Spinal cord (tissue), 10 donors: Measurements from ENCODE around the gene ENOX1. TPM values are rescaled to one million over a fixed set of nuclear protein-coding genes. Genes with fewer than 3 reads are reported as not detected.

Experiments used
- DNase-seq, 6 donors: peaks; one replicate each; pipeline versions ENCODE4 v3.0.0 to v3.0.0-alpha.2; 2013 to 2015; ENCODE audit warnings: low spot score in 6 of 6, low read depth in 4 of 6
- H3K27ac ChIP-seq: one replicate; pipeline ENCODE4 v1.5.1; 2013; ENCODE audit warnings: low read depth, low read length, control low read depth
- H3K27me3 ChIP-seq: one replicate; pipeline ENCODE4 v1.6.1; 2013; ENCODE audit warnings: low read length; ENCODE audit not compliant: control insufficient read depth, insufficient read depth
- H3K36me3 ChIP-seq: one replicate; pipeline ENCODE4 v1.6.1; 2013; ENCODE audit warnings: low read length; ENCODE audit not compliant: control insufficient read depth, insufficient read depth
- H3K4me1 ChIP-seq: one replicate; pipeline ENCODE4 v1.6.1; 2013; ENCODE audit warnings: low read length; ENCODE audit not compliant: control insufficient read depth, insufficient read depth
- H3K4me3 ChIP-seq: one replicate; pipeline ENCODE4 v1.5.1; 2013; ENCODE audit warnings: low read depth, low read length, control low read depth
- H3K9me3 ChIP-seq: one replicate; pipeline ENCODE4 v1.6.1; 2013; ENCODE audit warnings: low read length; ENCODE audit not compliant: control insufficient read depth, insufficient read depth
- WGBS: methylation state at CpG from one replicate; pipeline ENCODE4 v1.1.5; 2013; ENCODE audit warnings: missing lambda C conversion rate; ENCODE audit not compliant: insufficient coverage; 5-methylcytosine and 5-hydroxymethylcytosine counted together
- polyA plus RNA-seq, 2 donors: library from polyadenylated mRNA; unstranded; fragments of 120-200 nt; gene quantifications; one replicate each; pipeline ENCODE4 v1.2.1, GENCODE V29; 2013; ENCODE audit not compliant: insufficient read length in 2 of 2
- total RNA-seq, 2 donors: library from RNA; depleted of rRNA in 1 of 2; stranded (reverse); fragments of 120-200 nt in 1 of 2; fragments of >200 nt in 1 of 2; gene quantifications; one replicate each; pipeline versions ENCODE4 v1.2.3 to v1.2.4, GENCODE V29; 2013 to 2014
- donor health status: healthy.

Gene ENOX1
- total and polyA plus RNA-seq, 4 donors, result 17.9 to 20.5 (median 19.2) TPM

GRCh38 chr13:43369319-43369718 lies 417.5 kb downstream of the ENOX1 start:
- no peaks in the 10 kb centered on the region for H3K27me3 ChIP-seq
- WGBS, result 89% methylated on average over 2 of the region's 4 CpGs
- H3K4me3 ChIP-seq, result no peak overlapping the region
- peaks cover 17% of the 10 kb centered on the region for H3K4me1 ChIP-seq
- no peak for DNase-seq
- no peaks in the 10 kb centered on the region for H3K9me3 ChIP-seq
- no peaks in the 10 kb centered on the region for H3K36me3 ChIP-seq
- H3K27ac ChIP-seq, result no peak overlapping the region

- no peak overlapping the region for H3K4me3 ChIP-seq
- no peaks in the 10 kb centered on the region for H3K9me3 ChIP-seq
- no peak overlapping the region for H3K27ac ChIP-seq
- H3K27me3 ChIP-seq, result no peaks in the 10 kb centered on the region
- WGBS, result no CpG with 5 or more reads among the region's 3 CpGs
- peaks cover 19% of the 10 kb centered on the region for H3K4me1 ChIP-seq
- no peak for DNase-seq
- H3K36me3 ChIP-seq, result no peaks in the 10 kb centered on the region
These were observed 418.8 kb downstream of the ENOX1 start for GRCh38 chr13:43368003-43368402.

DNA sequence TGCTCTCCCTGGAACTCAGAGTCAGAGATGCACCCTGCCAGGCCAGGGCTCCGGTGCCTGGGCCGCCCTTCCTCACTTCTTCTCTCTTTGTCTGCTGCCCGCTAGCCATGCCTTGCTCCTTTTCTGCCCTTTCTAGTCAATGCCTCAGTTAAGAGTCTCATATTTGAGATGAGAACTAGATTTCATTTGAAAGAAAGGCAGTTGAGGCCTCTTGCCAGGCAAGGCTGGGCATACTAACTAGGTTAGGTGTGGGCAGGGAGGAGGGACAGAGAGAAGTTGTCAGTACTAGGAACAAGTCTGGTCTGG lies 421.8 kb downstream of the ENOX1 start:
- H3K9me3 ChIP-seq, result no peaks in the 10 kb centered on the region
- H3K4me3 ChIP-seq, result no peak overlapping the region
- no peaks in the 10 kb centered on the region for H3K27me3 ChIP-seq
- H3K36me3 ChIP-seq, result no peaks in the 10 kb centered on the region
- H3K4me1 ChIP-seq, result peaks cover 21% of the 10 kb centered on the region
- H3K27ac ChIP-seq, result peak overlapping the region; percentile 75
- 30% methylated on average over 2 of the region's 3 CpGs for WGBS
- DNase-seq, result no peak

GRCh38 chr13:43364210-43365038 lies 422.3 kb downstream of the ENOX1 start:
- Histone ChIP-seq H3K4me1 (peaks cover 21% of the 10 kb centered on the region), H3K27ac (peak overlapping the region; percentile 75), H3K4me3 (no peak overlapping the region), H3K27me3 (no peaks in the 10 kb centered on the region), H3K36me3 (no peaks in the 10 kb centered on the region), H3K9me3 (no peaks in the 10 kb centered on the region)
- peak; percentile 35 to 87 (median 58) for DNase-seq
- WGBS, result 30% methylated on average over 6 of the region's 10 CpGs

DNA sequence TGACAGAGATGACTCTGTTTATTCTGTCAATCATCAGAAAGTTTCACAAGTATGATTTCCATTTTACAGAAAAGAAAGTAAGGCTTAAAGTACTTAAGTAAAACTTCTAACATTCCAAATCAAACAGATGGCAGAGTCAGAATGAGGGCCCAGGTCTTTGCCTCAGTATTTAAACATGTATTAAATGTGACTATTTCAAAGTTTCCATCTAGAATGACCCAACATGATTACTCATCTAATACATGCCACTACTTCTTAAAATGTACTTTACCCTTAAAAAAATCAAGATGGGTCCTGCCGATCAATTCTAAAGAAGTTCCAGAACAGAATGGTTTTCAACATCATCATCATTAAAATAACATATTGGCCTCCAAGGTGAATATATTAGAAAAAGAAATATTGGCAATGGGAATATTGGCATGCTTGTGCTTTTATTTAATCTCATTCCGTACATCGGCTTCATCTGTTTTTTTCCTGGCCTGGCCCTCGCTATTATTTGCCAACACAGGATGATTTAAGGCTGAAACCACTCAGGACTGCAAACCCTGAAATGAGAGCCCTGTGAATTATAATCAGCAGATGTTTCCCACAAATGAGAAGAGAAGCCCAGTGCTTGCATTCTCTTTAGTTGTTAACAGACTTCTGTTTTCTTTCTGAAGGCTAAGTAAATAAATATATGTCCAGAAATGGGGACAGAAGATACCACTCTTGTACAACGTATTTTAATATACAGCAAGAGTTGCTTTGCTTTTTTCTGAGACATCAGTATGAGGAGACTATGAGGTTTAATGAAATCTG lies 423.4 kb downstream of the ENOX1 start:
- peaks cover 21% of the 10 kb centered on the region for H3K4me1 ChIP-seq
- no peaks in the 10 kb centered on the region for H3K9me3 ChIP-seq
- H3K4me3 ChIP-seq, result no peak overlapping the region
- H3K27me3 ChIP-seq, result no peaks in the 10 kb centered on the region
- 17% methylated on average over 3 of the region's 5 CpGs for WGBS
- peak overlapping the region; percentile 75 for H3K27ac ChIP-seq
- no peaks in the 10 kb centered on the region for H3K36me3 ChIP-seq
- DNase-seq, result peak in 2 of 6 donors; percentile 69 to 76

- H3K4me1 ChIP-seq, result peaks cover 24% of the 10 kb centered on the region
These were observed 424.2 kb downstream of the ENOX1 start for GRCh38 chr13:43362556-43362955.

DNA sequence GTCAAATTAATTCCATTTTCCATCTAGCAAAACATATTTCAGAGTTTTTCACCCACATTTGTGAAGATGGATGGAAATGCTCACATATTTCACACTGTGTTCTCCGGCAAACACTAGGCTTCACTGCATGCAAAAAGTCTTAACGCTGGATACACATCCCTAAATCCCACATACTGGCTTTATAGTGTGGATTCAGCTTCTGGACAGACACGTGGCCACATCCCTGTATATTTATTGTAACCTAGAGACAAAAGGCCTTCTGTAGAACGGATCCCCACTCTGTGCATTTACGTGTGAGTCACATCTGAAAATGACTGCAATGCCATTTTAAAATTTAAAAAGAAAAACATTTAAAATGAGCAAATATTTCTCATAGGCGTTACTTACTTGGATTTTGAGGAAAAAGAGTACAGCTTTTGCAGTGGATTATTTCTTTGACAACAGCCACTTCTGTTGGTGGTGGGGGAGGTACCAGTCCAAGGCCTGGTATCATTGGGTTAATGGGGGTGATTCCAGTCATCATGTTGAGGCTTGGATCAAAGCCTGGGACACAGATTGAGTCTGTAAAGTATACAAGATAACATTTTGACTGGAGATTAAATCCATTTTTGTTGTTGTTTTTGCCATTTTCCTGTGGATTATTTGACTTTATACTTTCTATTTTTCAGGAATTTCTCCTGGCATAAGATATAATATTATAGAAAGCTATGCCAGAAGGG lies 425.7 kb downstream of the ENOX1 start:
- Histone ChIP-seq H3K36me3 (no peaks in the 10 kb centered on the region), H3K9me3 (no peaks in the 10 kb centered on the region), H3K27ac (no peak overlapping the region), H3K4me1 (peaks cover 25% of the 10 kb centered on the region), H3K4me3 (no peak overlapping the region), H3K27me3 (no peaks in the 10 kb centered on the region)
- DNase-seq, result peak in 2 of 6 donors; percentile 65 to 72
- 40% methylated on average over 2 of the region's 6 CpGs for WGBS

More at GRCh38 chr13:43362556-43362955, 424.2 kb downstream of the ENOX1 start:
- 100% methylated on average over 3 of the region's 6 CpGs for WGBS
- DNase-seq, result no peak
- Histone ChIP-seq H3K27me3 (no peaks in the 10 kb centered on the region), H3K9me3 (no peaks in the 10 kb centered on the region), H3K36me3 (no peaks in the 10 kb centered on the region), H3K27ac (no peak overlapping the region), H3K4me3 (no peak overlapping the region)

DNA sequence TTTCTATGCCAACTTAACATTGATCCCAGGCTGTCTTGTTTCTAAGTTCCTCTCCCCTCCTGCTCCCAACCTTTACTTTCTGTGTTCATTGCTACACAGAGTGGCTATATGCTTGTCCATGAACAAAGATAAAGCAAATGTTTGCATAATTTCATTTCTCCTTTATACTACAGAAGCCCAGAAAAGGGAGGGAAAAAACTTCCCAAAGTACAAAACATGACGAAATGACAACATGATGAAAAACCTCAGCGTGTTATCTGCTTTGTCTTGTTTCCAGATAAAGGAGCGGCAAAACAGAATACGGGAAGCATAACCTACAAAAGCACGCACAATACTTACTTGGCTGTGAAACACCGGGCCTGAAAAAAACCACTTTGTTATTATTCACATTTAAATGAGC lies 426.6 kb downstream of the ENOX1 start:
- Histone ChIP-seq H3K4me3 (no peak overlapping the region), H3K36me3 (peaks cover 6% of the 10 kb centered on the region), H3K4me1 (peaks cover 17% of the 10 kb centered on the region), H3K27me3 (no peaks in the 10 kb centered on the region), H3K9me3 (no peaks in the 10 kb centered on the region), H3K27ac (no peak overlapping the region)
- DNase-seq, result peak in 1 of 6 donors; percentile 30
- no CpG with 5 or more reads among the region's 6 CpGs for WGBS

DNA sequence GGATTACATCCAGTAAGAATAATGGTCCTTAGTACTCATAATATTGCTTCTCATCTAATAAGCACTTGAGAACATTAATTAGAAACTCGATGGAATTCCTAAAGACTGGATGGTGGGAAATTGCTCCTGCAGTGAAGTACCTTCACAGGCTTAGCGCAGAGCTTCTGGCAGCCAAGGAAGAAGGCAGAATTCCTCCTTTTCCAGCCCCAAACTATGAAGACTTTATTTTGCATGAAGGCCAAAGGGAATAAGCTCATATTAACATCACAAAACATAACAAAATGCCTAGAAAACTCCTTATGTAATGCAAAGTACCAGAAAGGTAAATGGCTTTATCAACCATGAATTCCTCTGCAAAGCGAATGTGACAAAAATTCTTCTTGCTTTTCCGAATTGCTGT lies 427.2 kb downstream of the ENOX1 start:
- Histone ChIP-seq H3K27me3 (no peaks in the 10 kb centered on the region), H3K4me1 (peaks cover 11% of the 10 kb centered on the region), H3K9me3 (no peaks in the 10 kb centered on the region), H3K36me3 (peaks cover 6% of the 10 kb centered on the region), H3K27ac (no peak overlapping the region), H3K4me3 (no peak overlapping the region)
- 93% methylated on average over 2 of the region's 4 CpGs for WGBS
- DNase-seq, result no peak
